ENCODE measurements around the gene MIS18A. TPM values are rescaled to one million over a fixed set of nuclear protein-coding genes. Genes with fewer than 3 reads are reported as not detected.

The MIS18A gene
- total RNA-seq, 1 experiment from 2014 or later: 17.2 TPM

- no peak for DNase-seq
- no peaks in the 10 kb centered on the region for H3K27me3 ChIP-seq (ENCODE audit: low read length)
- H3K36me3 ChIP-seq (ENCODE audit: insufficient read depth, low read length): peaks cover 6% of the 10 kb centered on the region; the same call in 1 of the 2 replicates
- no peak overlapping the region for H2AFZ ChIP-seq (ENCODE audit: low read length)
- no peaks in the 10 kb centered on the region for H3K4me1 ChIP-seq (ENCODE audit: low read length)
- H3K27ac ChIP-seq (ENCODE audit: low read length): no peak overlapping the region
- no peaks in the 10 kb centered on the region for H3K79me2 ChIP-seq (ENCODE audit: low read length)
- H3K9me2 ChIP-seq (replicated peaks; ENCODE audit: insufficient read depth, low read length): no peaks in the 10 kb centered on the region
- H4K20me1 ChIP-seq (ENCODE audit: insufficient read depth, low read depth, low read length): no peaks in the 10 kb centered on the region
- no peak overlapping the region for H3K4me2 ChIP-seq (ENCODE audit: low read depth, low read length, poor library complexity, severe bottlenecking)
- no peak overlapping the region for H3K4me3 ChIP-seq (ENCODE audit: low read length)
- no peaks in the 10 kb centered on the region for H3K9me3 ChIP-seq (ENCODE audit: low read length)
- no peak overlapping the region for H3K9ac ChIP-seq (ENCODE audit: low read length)
These were observed 22.7 kb upstream of the MIS18A start for GRCh38 chr21:32301596-32301995.

GRCh38 chr21:32300117-32300681 lies 21.4 kb upstream of the MIS18A start:
- no peak for DNase-seq
- H3K27me3 ChIP-seq (ENCODE audit: low read length): no peaks in the 10 kb centered on the region
- no peaks in the 10 kb centered on the region for H3K4me1 ChIP-seq (ENCODE audit: low read length)
- no peak overlapping the region for H2AFZ ChIP-seq (ENCODE audit: low read length)
- H3K27ac ChIP-seq (ENCODE audit: low read length): no peak overlapping the region
- H3K36me3 ChIP-seq (ENCODE audit: insufficient read depth, low read length): peaks cover 6% of the 10 kb centered on the region; the same call in 1 of the 2 replicates
- H3K9me3 ChIP-seq (ENCODE audit: low read length): no peaks in the 10 kb centered on the region
- H3K79me2 ChIP-seq (ENCODE audit: low read length): no peaks in the 10 kb centered on the region
- no peak overlapping the region for H3K4me3 ChIP-seq (ENCODE audit: low read length)
- no peak overlapping the region for H3K4me2 ChIP-seq (ENCODE audit: low read depth, low read length, poor library complexity, severe bottlenecking)
- H4K20me1 ChIP-seq (ENCODE audit: insufficient read depth, low read depth, low read length): no peaks in the 10 kb centered on the region
- no peak overlapping the region for H3K9ac ChIP-seq (ENCODE audit: low read length)
- no peaks in the 10 kb centered on the region for H3K9me2 ChIP-seq (replicated peaks; ENCODE audit: insufficient read depth, low read length)

- Histone ChIP-seq H3K9ac (ENCODE audit: low read length) (no peak overlapping the region), H3K36me3 (ENCODE audit: insufficient read depth, low read length) (peaks cover 6% of the 10 kb centered on the region; the same call in 1 of the 2 replicates), H2AFZ (ENCODE audit: low read length) (no peak overlapping the region), H3K27me3 (ENCODE audit: low read length) (no peaks in the 10 kb centered on the region), H3K9me2 (replicated peaks; ENCODE audit: insufficient read depth, low read length) (no peaks in the 10 kb centered on the region), H3K4me2 (ENCODE audit: low read depth, low read length, poor library complexity, severe bottlenecking) (no peak overlapping the region), H3K27ac (ENCODE audit: low read length) (no peak overlapping the region), H4K20me1 (ENCODE audit: insufficient read depth, low read depth, low read length) (no peaks in the 10 kb centered on the region), H3K4me1 (ENCODE audit: low read length) (no peaks in the 10 kb centered on the region), H3K79me2 (ENCODE audit: low read length) (no peaks in the 10 kb centered on the region), H3K4me3 (ENCODE audit: low read length) (no peak overlapping the region), H3K9me3 (ENCODE audit: low read length) (no peaks in the 10 kb centered on the region)
- DNase-seq: no peak
These were observed 20.8 kb upstream of the MIS18A start for GRCh38 chr21:32299695-32300094.

- Histone ChIP-seq H3K4me1 (ENCODE audit: low read length) (no peaks in the 10 kb centered on the region), H3K4me2 (ENCODE audit: low read depth, low read length, poor library complexity, severe bottlenecking) (no peak within 1 kb of the TSS), H3K9me3 (ENCODE audit: low read length) (no peaks in the 10 kb centered on the region), H3K79me2 (ENCODE audit: low read length) (no peaks in the 10 kb centered on the region), H2AFZ (ENCODE audit: low read length) (no peak within 1 kb of the TSS), H4K20me1 (ENCODE audit: insufficient read depth, low read depth, low read length) (no peaks in the 10 kb centered on the region), H3K4me3 (ENCODE audit: low read length) (no peak within 1 kb of the TSS), H3K27me3 (ENCODE audit: low read length) (no peaks in the 10 kb centered on the region), H3K9ac (ENCODE audit: low read length) (no peak within 1 kb of the TSS), H3K36me3 (ENCODE audit: insufficient read depth, low read length) (peaks cover 6% of the 10 kb centered on the region; the same call in 1 of the 2 replicates), H3K9me2 (replicated peaks; ENCODE audit: insufficient read depth, low read length) (no peaks in the 10 kb centered on the region), H3K27ac (ENCODE audit: low read length) (no peak within 1 kb of the TSS)
- DNase-seq: no peak
These were observed 19.8 kb upstream of the MIS18A start, which contains the start of gene MRAP for GRCh38 chr21:32298658-32299081. MRAP (plus strand) TSS chr21:32298855; CDS start chr21:32298972, 117 bp downstream.

GRCh38 chr21:32298148-32298559 lies 19.3 kb upstream of the MIS18A start:
- H3K4me1 ChIP-seq (ENCODE audit: low read length): no peaks in the 10 kb centered on the region
- DNase-seq: no peak
- H4K20me1 ChIP-seq (ENCODE audit: insufficient read depth, low read depth, low read length): no peaks in the 10 kb centered on the region
- peaks cover 6% of the 10 kb centered on the region; the same call in 1 of the 2 replicates for H3K36me3 ChIP-seq (ENCODE audit: insufficient read depth, low read length)
- no peak overlapping the region for H3K4me2 ChIP-seq (ENCODE audit: low read depth, low read length, poor library complexity, severe bottlenecking)
- no peaks in the 10 kb centered on the region for H3K9me3 ChIP-seq (ENCODE audit: low read length)
- H3K4me3 ChIP-seq (ENCODE audit: low read length): no peak overlapping the region
- no peaks in the 10 kb centered on the region for H3K9me2 ChIP-seq (replicated peaks; ENCODE audit: insufficient read depth, low read length)
- no peak overlapping the region for H3K9ac ChIP-seq (ENCODE audit: low read length)
- H2AFZ ChIP-seq (ENCODE audit: low read length): no peak overlapping the region
- H3K27ac ChIP-seq (ENCODE audit: low read length): no peak overlapping the region
- H3K27me3 ChIP-seq (ENCODE audit: low read length): no peaks in the 10 kb centered on the region
- no peaks in the 10 kb centered on the region for H3K79me2 ChIP-seq (ENCODE audit: low read length)

GRCh38 chr21:32297449-32297848 lies 18.6 kb upstream of the MIS18A start:
- Histone ChIP-seq H3K4me2 (ENCODE audit: low read depth, low read length, poor library complexity, severe bottlenecking) (no peak overlapping the region), H4K20me1 (ENCODE audit: insufficient read depth, low read depth, low read length) (no peaks in the 10 kb centered on the region), H3K9ac (ENCODE audit: low read length) (no peak overlapping the region), H3K27me3 (ENCODE audit: low read length) (no peaks in the 10 kb centered on the region), H3K36me3 (ENCODE audit: insufficient read depth, low read length) (peaks cover 6% of the 10 kb centered on the region; the same call in 1 of the 2 replicates), H3K4me3 (ENCODE audit: low read length) (no peak overlapping the region), H3K9me2 (replicated peaks; ENCODE audit: insufficient read depth, low read length) (no peaks in the 10 kb centered on the region), H3K79me2 (ENCODE audit: low read length) (no peaks in the 10 kb centered on the region), H3K27ac (ENCODE audit: low read length) (no peak overlapping the region), H3K4me1 (ENCODE audit: low read length) (no peaks in the 10 kb centered on the region), H2AFZ (ENCODE audit: low read length) (no peak overlapping the region), H3K9me3 (ENCODE audit: low read length) (no peaks in the 10 kb centered on the region)
- DNase-seq: no peak

- H3K4me1 ChIP-seq (ENCODE audit: low read length): no peaks in the 10 kb centered on the region
- no peak overlapping the region for H2AFZ ChIP-seq (ENCODE audit: low read length)
- H3K36me3 ChIP-seq (ENCODE audit: insufficient read depth, low read length): no peaks in the 10 kb centered on the region
- no peaks in the 10 kb centered on the region for H3K27me3 ChIP-seq (ENCODE audit: low read length)
- no peak overlapping the region for H3K4me3 ChIP-seq (ENCODE audit: low read length)
- H4K20me1 ChIP-seq (ENCODE audit: insufficient read depth, low read depth, low read length): no peaks in the 10 kb centered on the region
- no peaks in the 10 kb centered on the region for H3K9me2 ChIP-seq (replicated peaks; ENCODE audit: insufficient read depth, low read length)
- no peak overlapping the region for H3K27ac ChIP-seq (ENCODE audit: low read length)
- DNase-seq: no peak
- H3K9ac ChIP-seq (ENCODE audit: low read length): no peak overlapping the region
- no peaks in the 10 kb centered on the region for H3K9me3 ChIP-seq (ENCODE audit: low read length)
- H3K4me2 ChIP-seq (ENCODE audit: low read depth, low read length, poor library complexity, severe bottlenecking): no peak overlapping the region
- H3K79me2 ChIP-seq (ENCODE audit: low read length): peaks cover 13% of the 10 kb centered on the region
These were observed 6.6 kb upstream of the MIS18A start for GRCh38 chr21:32285476-32285875.

GRCh38 chr21:32282992-32283391 lies 4.1 kb upstream of the MIS18A start:
- Histone ChIP-seq H3K27me3 (ENCODE audit: low read length) (no peaks in the 10 kb centered on the region), H3K4me1 (ENCODE audit: low read length) (peaks cover 11% of the 10 kb centered on the region), H3K9me2 (replicated peaks; ENCODE audit: insufficient read depth, low read length) (no peaks in the 10 kb centered on the region), H3K9ac (ENCODE audit: low read length) (no peak overlapping the region), H3K27ac (ENCODE audit: low read length) (no peak overlapping the region), H2AFZ (ENCODE audit: low read length) (no peak overlapping the region), H3K4me2 (ENCODE audit: low read depth, low read length, poor library complexity, severe bottlenecking) (no peak overlapping the region), H3K9me3 (ENCODE audit: low read length) (no peaks in the 10 kb centered on the region), H3K4me3 (ENCODE audit: low read length) (no peak overlapping the region), H3K36me3 (ENCODE audit: insufficient read depth, low read length) (no peaks in the 10 kb centered on the region), H3K79me2 (ENCODE audit: low read length) (peaks cover 28% of the 10 kb centered on the region), H4K20me1 (ENCODE audit: insufficient read depth, low read depth, low read length) (no peaks in the 10 kb centered on the region)
- no peak for DNase-seq
